ENCODE data around the gene BRI3.

BRI3 gene

DNA sequence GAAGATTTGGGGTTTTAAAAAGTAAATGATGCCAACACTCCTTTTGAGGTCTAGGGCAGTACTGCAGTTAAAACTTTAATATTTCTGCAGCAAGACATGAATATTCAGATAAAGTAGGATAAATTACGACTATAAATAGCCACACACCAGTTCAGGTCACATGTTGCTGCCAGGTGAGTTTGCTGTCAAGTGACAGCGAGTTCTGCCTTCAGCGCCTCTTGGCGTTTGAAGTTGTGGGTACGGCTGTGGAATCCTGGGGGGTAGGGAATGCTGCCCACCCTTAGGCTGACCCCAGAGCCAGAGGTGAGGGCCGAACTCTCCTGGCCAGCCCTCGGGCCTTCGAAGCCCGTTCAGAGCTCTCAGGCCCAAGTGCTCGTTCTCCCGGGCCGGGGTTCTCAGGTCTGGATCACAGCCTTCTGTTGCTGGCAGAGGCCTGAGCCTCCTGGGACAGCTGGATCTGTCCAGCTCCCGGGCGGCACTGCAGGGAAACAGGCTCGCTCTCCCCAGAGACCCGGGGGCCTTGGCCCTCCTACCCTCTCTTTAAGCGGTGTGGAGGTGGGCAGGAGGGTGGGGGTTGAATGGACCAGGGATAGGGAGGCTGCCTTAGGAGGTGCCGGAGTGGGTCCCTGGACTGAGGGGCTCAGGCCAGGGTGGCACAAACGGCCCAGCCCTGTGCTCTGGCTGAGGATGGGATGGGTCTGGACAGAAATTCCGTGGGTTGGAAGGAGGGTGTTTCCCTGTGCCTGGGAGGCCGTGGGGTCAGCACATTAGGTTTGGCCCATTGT lies 5.4 kb downstream of the BRI3 start:
- DNase-seq (ENCODE audit: low read depth in 2 of 2), result no peak

GRCh38 chr7:98287486-98287959 lies 6.0 kb downstream of the BRI3 start:
- DNase-seq (ENCODE audit: low read depth in 2 of 2), result no peak

DNA sequence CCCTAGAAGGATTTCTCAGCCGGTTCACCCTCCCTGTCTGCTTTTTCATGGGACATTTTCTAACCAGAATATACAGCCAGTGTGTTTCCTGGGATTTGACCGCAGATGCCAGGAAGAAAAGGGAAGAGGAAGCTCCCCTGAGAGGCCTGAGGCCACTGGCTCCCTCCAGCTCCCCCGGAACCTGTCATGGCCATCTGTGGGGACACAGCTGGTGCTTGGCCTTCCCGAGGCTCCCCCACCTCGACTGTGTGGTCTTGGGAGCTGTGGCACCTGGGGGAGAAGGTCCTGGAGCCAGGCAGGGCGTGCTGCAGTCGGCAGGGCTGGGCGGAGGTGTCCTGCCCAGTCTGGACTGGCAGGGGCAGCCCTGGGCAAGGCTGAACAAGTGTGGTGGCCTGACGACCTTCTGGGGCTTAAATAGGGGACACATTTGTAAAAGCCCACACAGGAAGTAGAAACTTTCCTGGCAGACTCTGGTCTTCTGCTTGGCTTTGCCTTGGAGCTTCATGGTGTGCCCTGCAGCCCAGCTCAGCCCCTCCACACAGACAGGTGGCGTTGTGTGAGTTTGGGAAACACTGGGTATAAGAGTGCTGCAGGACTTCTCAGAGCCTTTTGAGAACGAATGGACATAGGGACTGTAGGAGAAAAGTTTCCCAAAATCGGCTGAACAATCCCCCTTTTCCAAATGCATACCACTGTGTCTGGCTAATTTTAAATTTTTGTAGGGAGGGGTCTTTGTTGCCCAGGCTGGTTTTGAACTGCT lies 6.8 kb downstream of the BRI3 start:
- no peak for DNase-seq (ENCODE audit: low read depth in 2 of 2)

- no peak for DNase-seq (ENCODE audit: low read depth in 2 of 2)
These were observed 7.9 kb downstream of the BRI3 start for GRCh38 chr7:98289333-98289875.

GRCh38 chr7:98291717-98292116 lies 10.2 kb downstream of the BRI3 start:
- DNase-seq (ENCODE audit: low read depth in 2 of 2), result no peak

DNA sequence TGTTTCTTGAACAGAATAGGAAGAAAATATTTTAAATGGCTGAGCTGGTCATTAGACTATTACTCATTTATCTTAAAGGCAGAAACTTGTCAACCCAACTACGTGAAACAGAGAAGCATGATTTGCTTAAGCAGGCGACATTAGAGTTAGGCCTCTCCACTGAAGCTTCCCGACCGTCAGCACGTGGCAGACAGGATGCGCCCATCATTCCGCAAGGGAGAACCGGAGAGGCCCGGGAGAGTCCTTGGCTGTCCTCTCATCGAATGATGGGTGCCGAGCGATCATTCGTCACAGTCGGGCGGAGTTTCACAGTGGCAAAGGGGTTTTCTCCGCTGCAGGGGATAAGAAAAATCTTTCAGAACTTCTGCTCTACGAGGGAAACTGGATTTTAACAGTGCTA lies 11.8 kb downstream of the BRI3 start:
- DNase-seq (ENCODE audit: low read depth in 2 of 2), result no peak

GRCh38 chr7:98293746-98294145 lies 12.3 kb downstream of the BRI3 start:
- no peak for DNase-seq (ENCODE audit: low read depth in 2 of 2)

GRCh38 chr7:98294326-98294725 lies 12.8 kb downstream of the BRI3 start:
- no peak for DNase-seq (ENCODE audit: low read depth in 2 of 2)

DNA sequence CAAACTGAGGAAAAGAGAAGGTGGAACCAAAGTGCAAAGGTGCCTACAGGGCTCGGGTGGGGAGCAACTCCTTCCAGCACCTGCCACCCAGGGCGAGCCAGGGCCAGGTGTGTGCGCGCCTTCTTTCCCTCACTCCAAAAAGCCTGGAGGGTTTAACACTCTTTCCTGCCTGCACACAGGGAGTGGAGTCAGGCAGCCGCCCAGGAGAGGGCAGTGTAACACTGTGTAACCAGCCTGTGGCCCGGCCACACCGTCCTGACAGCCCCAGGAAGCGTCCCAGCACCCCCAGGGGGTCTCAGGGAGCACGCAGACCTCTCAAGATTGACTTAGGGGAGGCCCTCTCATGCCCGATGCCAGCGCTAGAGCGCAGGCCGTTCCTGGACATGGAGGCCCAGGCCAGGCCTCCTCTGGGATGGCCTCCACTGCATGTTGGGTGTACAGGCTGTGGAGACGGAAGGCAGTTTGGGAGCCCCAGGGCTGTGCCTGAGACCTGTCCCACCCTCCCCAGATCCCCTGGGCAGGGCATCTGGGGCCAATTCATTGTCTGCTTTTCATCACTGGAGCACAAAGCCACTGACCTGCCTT lies 13.4 kb downstream of the BRI3 start:
- no peak for DNase-seq (ENCODE audit: low read depth in 2 of 2)

- DNase-seq (ENCODE audit: low read depth in 2 of 2), result no peak
These were observed 14.1 kb downstream of the BRI3 start for GRCh38 chr7:98295467-98296192.

DNA sequence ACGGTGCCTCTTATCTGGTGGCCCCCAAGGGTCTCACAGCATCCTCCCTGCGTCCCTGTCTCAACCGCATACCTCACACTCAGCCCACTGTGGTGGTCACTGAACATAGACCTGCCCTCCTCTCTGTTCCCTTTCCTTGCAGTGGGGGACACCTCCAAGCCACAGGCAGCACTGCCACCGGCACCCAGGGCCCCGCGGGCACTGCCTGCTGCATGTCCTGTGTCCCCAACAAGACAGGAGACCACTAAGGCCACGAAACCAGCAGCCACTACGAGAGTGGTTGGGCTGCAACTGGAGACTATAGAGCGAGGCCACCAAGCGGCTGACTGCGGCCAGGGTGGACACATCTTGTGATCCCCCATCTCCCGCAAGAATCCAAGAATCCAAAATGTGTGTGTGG lies 15.3 kb downstream of the BRI3 start:
- no peak for DNase-seq (ENCODE audit: low read depth in 2 of 2)

GRCh38 chr7:98297626-98298286 lies 16.3 kb downstream of the BRI3 start:
- DNase-seq (ENCODE audit: low read depth in 2 of 2), result no peak

DNA sequence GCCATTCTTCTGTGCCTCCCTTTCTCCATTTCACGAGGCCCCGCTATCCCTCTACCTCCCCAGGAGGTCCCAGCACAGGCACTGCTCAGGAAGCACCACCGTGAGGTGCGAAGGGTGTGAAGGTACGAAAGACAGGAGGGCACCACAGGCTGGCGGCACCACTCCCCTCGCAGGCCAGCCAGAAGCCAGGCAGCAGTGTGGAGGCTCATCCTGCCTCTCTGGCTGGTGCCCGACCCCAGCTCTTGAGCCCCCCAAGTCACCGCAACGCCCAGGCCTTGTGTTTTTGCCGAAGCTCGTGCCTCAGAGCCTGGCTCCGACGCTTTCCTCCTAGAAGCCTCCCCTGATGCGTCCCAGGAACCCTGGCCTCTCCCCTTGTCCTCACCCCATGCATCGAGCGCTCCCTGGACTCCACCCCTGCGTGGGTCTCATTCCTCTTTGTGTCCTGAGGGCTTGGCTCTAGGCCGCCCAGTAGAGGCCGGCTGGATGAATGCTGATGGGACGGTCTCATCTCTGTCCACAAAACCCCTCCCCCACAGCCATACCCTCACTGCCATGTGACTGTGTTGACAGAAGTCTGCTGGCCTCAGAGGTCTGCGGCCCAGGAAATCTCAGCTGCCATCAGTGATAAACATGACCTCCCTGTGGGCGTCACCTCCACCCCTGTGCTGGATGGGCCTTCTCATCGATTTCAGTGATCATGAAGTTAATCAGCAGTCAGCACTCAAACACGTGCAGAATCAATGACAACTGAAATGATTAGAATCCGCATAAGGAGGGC lies 19.3 kb downstream of the BRI3 start:
- no peak for DNase-seq (ENCODE audit: low read depth in 2 of 2)

DNA sequence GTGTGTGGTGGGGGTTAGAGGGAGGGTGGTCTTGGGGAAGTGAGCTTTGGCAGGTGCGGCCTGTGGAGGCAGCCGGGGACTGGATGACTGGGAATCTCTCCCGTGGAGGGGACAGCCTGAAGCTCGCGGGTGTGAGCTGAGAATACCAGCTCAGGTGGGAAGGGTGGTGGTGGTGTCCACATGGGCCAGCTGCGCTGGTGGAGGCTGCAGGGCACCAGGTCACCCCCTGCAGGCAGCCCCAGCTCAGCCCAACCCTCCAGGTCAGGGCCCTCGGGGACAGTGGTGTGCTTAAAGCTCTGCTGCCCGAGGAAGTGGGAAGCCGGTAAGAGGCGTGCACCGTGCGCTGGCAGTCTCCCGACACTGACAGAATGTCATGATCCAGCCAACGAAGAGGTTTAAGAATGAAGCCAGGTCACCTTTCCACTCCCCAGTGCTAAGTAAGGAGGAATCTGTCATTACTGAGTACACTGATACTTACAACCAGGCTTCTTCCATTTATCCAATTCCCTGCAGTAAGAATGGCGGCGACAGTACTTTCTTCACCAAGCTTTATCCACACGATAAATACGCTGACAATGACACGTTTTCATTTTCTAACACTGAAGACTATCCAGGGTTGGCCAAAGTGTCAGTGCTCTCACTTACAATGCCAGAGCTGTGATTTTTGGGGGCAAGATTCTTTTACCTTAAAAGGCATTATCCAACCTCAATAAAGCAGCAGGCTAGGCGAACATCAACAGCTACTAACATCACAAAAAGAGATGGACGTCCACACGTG lies 20.4 kb downstream of the BRI3 start:
- no peak for DNase-seq (ENCODE audit: low read depth in 2 of 2)

GRCh38 chr7:98303176-98303865 lies 21.8 kb downstream of the BRI3 start:
- no peak for DNase-seq (ENCODE audit: low read depth in 2 of 2)

- DNase-seq (ENCODE audit: low read depth in 2 of 2), result no peak
These were observed 22.4 kb downstream of the BRI3 start for GRCh38 chr7:98303906-98304305.

- no peak for DNase-seq (ENCODE audit: low read depth in 2 of 2)
These were observed 24.6 kb downstream of the BRI3 start for GRCh38 chr7:98305951-98306535.

GRCh38 chr7:98307971-98308466 lies 26.5 kb downstream of the BRI3 start:
- no peak for DNase-seq (ENCODE audit: low read depth in 2 of 2)
